H1 (cell line): Measurements from ENCODE around the gene SKP1. TPM values are rescaled to one million over a fixed set of nuclear protein-coding genes. Genes with fewer than 3 reads are reported as not detected.

Experiments used
- CTCF ChIA-PET: fragments of 300-600 bp; sonication (Branson Sonifier 250); formaldehyde crosslinking; loops from one replicate; lab custom pipeline; 2021; ENCODE audit not compliant: partially characterized antibody; lab: Charles Lee
- POLR2A ChIA-PET: fragments of 300-600 bp; sonication (Branson Sonifier 250); formaldehyde crosslinking; loops from one replicate; lab custom pipeline; 2021; ENCODE audit warnings: inconsistent platforms; ENCODE audit not compliant: partially characterized antibody; lab: Charles Lee
- DNase-seq, 2 experiments: peaks; one replicate each; pipeline versions ENCODE4 v3.0.0 to v3.0.0-alpha.2; 2010 to 2022; ENCODE audit warnings: low spot score in 2 of 2, low read depth in 1 of 2, mixed read lengths in 1 of 2
- FAIRE-seq: peaks from 2 replicates; lab custom pipeline; 2011; peaks lifted over from hg19 to GRCh38; lab: Jason Lieb, UNC
- H2AFZ ChIP-seq: 2 replicates; pipeline ENCODE4 v1.8.1; 2012; ENCODE audit warnings: low read length, inconsistent platforms
- H2AK5ac ChIP-seq: 2 replicates; pipeline ENCODE4 v1.6.1; 2013; ENCODE audit warnings: low read depth, low read length
- H2BK120ac ChIP-seq: replicated peaks from 2 replicates; pipeline ENCODE3; 2013; ENCODE audit warnings: low read depth, low read length, inconsistent platforms
- H2BK12ac ChIP-seq: 2 replicates; pipeline ENCODE4 v1.6.1; 2013; ENCODE audit warnings: low read depth, low read length
- H2BK15ac ChIP-seq: 2 replicates; pipeline ENCODE4 v1.6.1; 2013; ENCODE audit warnings: low read length
- H2BK20ac ChIP-seq: 2 replicates; pipeline ENCODE4 v1.6.1; 2013; ENCODE audit warnings: low read length
- H2BK5ac ChIP-seq: 2 replicates; pipeline ENCODE4 v1.6.1; 2013; ENCODE audit warnings: low read depth, low read length
- H3K14ac ChIP-seq: 2 replicates; pipeline ENCODE4 v1.6.1; 2013; ENCODE audit warnings: inconsistent platforms; ENCODE audit not compliant: insufficient read length
- H3K18ac ChIP-seq: 2 replicates; pipeline ENCODE4 v1.6.1; 2013; ENCODE audit warnings: low read length; ENCODE audit errors: extremely low read depth
- H3K23ac ChIP-seq: 2 replicates; pipeline ENCODE4 v1.6.1; 2013; ENCODE audit warnings: inconsistent platforms; ENCODE audit not compliant: insufficient read length
- H3K23me2 ChIP-seq: 2 replicates; pipeline ENCODE4 v1.6.1; 2013; ENCODE audit warnings: low read depth, low read length
- H3K27ac ChIP-seq: 2 replicates; pipeline ENCODE4 v1.6.1; 2011; ENCODE audit warnings: low read depth, low read length, inconsistent platforms
- H3K27me3 ChIP-seq, 4 experiments: replicated peaks in 1 of 4; 1 replicate in 1 of 4; 2 replicates in 3 of 4; pipeline versions ENCODE4 v1.6.1 to v1.8.1; 2011 to 2013; ENCODE audit warnings: low read length in 3 of 4, mild to moderate bottlenecking in 3 of 4, inconsistent platforms in 2 of 4, mixed read lengths in 2 of 4, moderate library complexity in 1 of 4; ENCODE audit not compliant: control insufficient read depth in 3 of 4, insufficient read depth in 3 of 4; ENCODE audit errors: extremely low read depth in 1 of 4
- H3K36me3 ChIP-seq, 4 experiments: 2 replicates each; pipeline versions ENCODE4 v1.6.1 to v1.8.1; 2011 to 2013; ENCODE audit warnings: mild to moderate bottlenecking in 4 of 4, low read length in 3 of 4, moderate library complexity in 2 of 4, control low read depth in 1 of 4, inconsistent platforms in 1 of 4; ENCODE audit not compliant: insufficient read depth in 4 of 4, control insufficient read depth in 2 of 4
- H3K4ac ChIP-seq: replicated peaks from 2 replicates; pipeline ENCODE3; 2013; ENCODE audit warnings: low read length, low read depth, mixed read lengths, inconsistent platforms; ENCODE audit not compliant: insufficient read length
- H3K4me1 ChIP-seq, 4 experiments: replicated peaks in 1 of 4; 1 replicate in 1 of 4; 2 replicates in 3 of 4; pipeline versions ENCODE4 v1.6.1 to v1.8.1; 2011 to 2013; ENCODE audit warnings: low read length in 3 of 4, inconsistent platforms in 2 of 4, mixed read lengths in 1 of 4; ENCODE audit not compliant: insufficient read depth in 4 of 4, control insufficient read depth in 3 of 4
- H3K4me2 ChIP-seq, 2 experiments: 2 replicates each; pipeline versions ENCODE4 v1.6.1 to v1.8.1; 2011 to 2013; ENCODE audit warnings: low read depth in 2 of 2, low read length in 2 of 2, control low read depth in 1 of 2, inconsistent platforms in 1 of 2, mild to moderate bottlenecking in 1 of 2; ENCODE audit not compliant: insufficient read depth in 1 of 2
- H3K4me3 ChIP-seq, 4 experiments: fragments of 200-600, 300-600 bp in 1 of 4; sonication (generic), shearing (Covaris generic), sonication (Bioruptor Twin) in 1 of 4; 2 replicates each; pipeline versions ENCODE4 v1.5.1 to v1.8.1; 2011 to 2016; ENCODE audit warnings: low read length in 4 of 4, low read depth in 3 of 4, control low read depth in 2 of 4, inconsistent platforms in 2 of 4, mild to moderate bottlenecking in 2 of 4, mixed read lengths in 1 of 4, moderate library complexity in 1 of 4; ENCODE audit not compliant: insufficient read depth in 2 of 4; ENCODE audit errors: extremely low read depth in 1 of 4
- H3K56ac ChIP-seq: replicated peaks from 2 replicates; pipeline ENCODE3; 2013; ENCODE audit warnings: low read depth, mild to moderate bottlenecking, mixed read lengths, low read length, inconsistent platforms; ENCODE audit not compliant: insufficient read length
- H3K79me1 ChIP-seq: 2 replicates; pipeline ENCODE4 v1.6.1; 2013; ENCODE audit warnings: low read depth, low read length, control low read depth
- H3K79me2 ChIP-seq, 2 experiments: 2 replicates each; pipeline versions ENCODE4 v1.6.1 to v1.8.1; 2012 to 2013; ENCODE audit warnings: low read length in 2 of 2, mild to moderate bottlenecking in 2 of 2, inconsistent platforms in 1 of 2; ENCODE audit not compliant: insufficient read depth in 2 of 2, control insufficient read depth in 1 of 2
- H3K9ac ChIP-seq, 4 experiments: replicated peaks in 1 of 4; 1 replicate in 1 of 4; 2 replicates in 3 of 4; pipeline versions ENCODE4 v1.6.1 to v1.8.1; 2011 to 2013; ENCODE audit warnings: low read depth in 3 of 4, low read length in 3 of 4, control low read depth in 2 of 4, mild to moderate bottlenecking in 2 of 4, moderate library complexity in 2 of 4, inconsistent platforms in 1 of 4; ENCODE audit errors: extremely low read depth in 1 of 4
- H3K9me3 ChIP-seq, 2 experiments: 2 replicates each; pipeline versions ENCODE4 v1.6.1 to v1.8.1; 2012 to 2013; ENCODE audit warnings: mild to moderate bottlenecking in 2 of 2, moderate library complexity in 2 of 2, control low read depth in 1 of 2, inconsistent platforms in 1 of 2, low read depth in 1 of 2, low read length in 1 of 2, mixed read lengths in 1 of 2; ENCODE audit not compliant: insufficient read depth in 2 of 2
- H4K20me1 ChIP-seq, 2 experiments: replicated peaks in 1 of 2; 2 replicates each; pipeline versions ENCODE3 to v1.8.1; 2011 to 2013; ENCODE audit warnings: inconsistent platforms in 2 of 2, low read length in 2 of 2, mild to moderate bottlenecking in 1 of 2; ENCODE audit not compliant: insufficient read depth in 2 of 2, control insufficient read depth in 1 of 2
- H4K5ac ChIP-seq: 2 replicates; pipeline ENCODE4 v1.6.1; 2013; ENCODE audit warnings: low read length, low read depth, mixed read lengths, inconsistent platforms; ENCODE audit not compliant: insufficient read length
- H4K8ac ChIP-seq: 2 replicates; pipeline ENCODE4 v1.8.0; 2013; ENCODE audit warnings: mild to moderate bottlenecking, moderate library complexity, low read length, inconsistent platforms; ENCODE audit not compliant: insufficient read depth; ENCODE audit errors: extremely low read depth
- H4K91ac ChIP-seq: replicated peaks from 2 replicates; pipeline ENCODE3; 2013; ENCODE audit warnings: low read length, mixed read lengths, inconsistent platforms; ENCODE audit not compliant: insufficient read length
- GABPA ChIP-seq: IDR thresholded peaks from 2 replicates; pipeline ENCODE4 v1.6.1; 2011; ENCODE audit warnings: mild to moderate bottlenecking, low read length, moderate library complexity, borderline replicate concordance; ENCODE audit not compliant: insufficient read depth
- WGBS, 2 experiments: shearing (Covaris generic) in 1 of 2; methylation state at CpG; one replicate each; pipeline versions ENCODE4 v1.1.6 to v1.1.7; 2013 to 2015; ENCODE audit warnings: low lambda C conversion rate in 2 of 2, mixed read lengths in 2 of 2, inconsistent platforms in 1 of 2, low coverage in 1 of 2, missing lambda C conversion rate in 1 of 2; ENCODE audit not compliant: insufficient replicate concordance in 2 of 2, insufficient coverage in 1 of 2, insufficient read length in 1 of 2; ENCODE audit errors: extremely low coverage in 1 of 2, missing lambda C conversion rate in 1 of 2; 5-methylcytosine and 5-hydroxymethylcytosine counted together
- polyA plus RNA-seq, 7 experiments: library from polyadenylated mRNA; depleted of rRNA in 3 of 7; stranded (reverse) in 5 of 7; unstranded in 2 of 7; fragments of >200 nt in 5 of 7; fragments of 200-250 nt in 2 of 7; gene quantifications; 1 replicate in 5 of 7; 2 replicates in 1 of 7; 4 replicates in 1 of 7; pipeline versions ENCODE4 v1.2.1 to v1.2.3, GENCODE V29; 2011 to 2013; ENCODE audit warnings: missing spikeins in 2 of 7, mixed read lengths in 2 of 7
- total RNA-seq: library from RNA; stranded (reverse); fragmentation: NEBNext Ultra II Directional; extraction: Animal tissue kit (Norgen Biotek cat#: 25700); gene quantifications from 2 replicates; pipeline ENCODE4 v1.2.1, GENCODE V29; 2021

SKP1 gene
- total and polyA plus RNA-seq, 2 of the 8 experiments (the other 6 are each of a cell fraction or from before 2014, with no cell fraction given), result 163 to 332 TPM

DNA sequence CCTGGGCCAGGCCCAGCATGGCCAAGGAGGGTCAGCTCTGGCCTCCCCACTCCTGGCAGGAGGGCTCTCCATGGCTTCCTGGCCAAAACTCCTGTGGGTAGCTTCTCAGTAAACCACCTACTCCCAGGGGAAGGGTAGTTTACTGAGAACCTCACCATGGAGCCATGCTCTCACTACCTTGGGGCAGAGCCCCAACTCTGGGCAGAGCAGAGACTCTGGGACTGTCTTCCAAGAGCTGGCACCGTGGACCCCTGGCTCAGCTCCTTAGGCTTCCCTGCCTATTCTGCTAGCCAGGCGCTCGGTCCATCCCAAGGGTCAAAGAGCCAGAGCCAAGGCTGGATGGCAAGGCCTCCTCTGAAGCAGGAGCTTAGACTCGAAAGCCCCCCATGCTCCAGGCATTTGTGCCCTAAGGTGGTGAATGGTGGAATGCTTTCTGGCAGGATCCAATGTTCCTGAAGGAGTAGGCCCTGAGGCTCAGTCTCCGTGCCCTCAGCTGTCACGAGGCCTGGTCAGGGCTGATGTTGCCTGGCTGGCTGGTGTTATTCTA, 42.7 kb downstream of the SKP1 start:
- POLR2A ChIA-PET, result interaction anchor here (0.6 to 1.5 kb wide), 5 partner anchors 9 to 99 kb away, joined by 3 to 5 read pairs (median 4); partner anchors contain the start of gene SKP1
- Histone ChIP-seq H4K5ac (no peak overlapping the region), H3K4me1 (peaks cover 0 to 5% (median 2%) of the 10 kb centered on the region in 4 experiments; a peak in 3 of 7 replicates), H3K79me1 (peaks cover 8% of the 10 kb centered on the region), H3K9me3 (no peaks in the 10 kb centered on the region), H3K79me2 (no peaks in the 10 kb centered on the region; a peak in 1 of 4 replicates), H3K4me2 (no peak overlapping the region), H3K36me3 (peaks cover 0 to 6% (median under 1%) of the 10 kb centered on the region in 4 experiments; a peak in 2 of 8 replicates), H2BK15ac (no peak overlapping the region), H3K18ac (no peak overlapping the region), H4K91ac (no peak overlapping the region), H2AFZ (no peak overlapping the region), H3K23ac (no peak overlapping the region), H4K20me1 (peaks cover 12 to 44% of the 10 kb centered on the region in 2 experiments), H3K14ac (no peak overlapping the region), H3K27me3 (no peaks in the 10 kb centered on the region), H2BK5ac (no peak overlapping the region), H2BK12ac (no peak overlapping the region), H3K4ac (no peak overlapping the region), H4K8ac (no peak overlapping the region), H2AK5ac (no peak overlapping the region), H2BK20ac (no peak overlapping the region), H3K23me2 (no peaks in the 10 kb centered on the region), H3K4me3 (no peak overlapping the region), H3K9ac (no peak overlapping the region), H3K56ac (no peak overlapping the region), H3K27ac (no peak overlapping the region), H2BK120ac (no peak overlapping the region)
- TF ChIP-seq GABPA, result no peak
- DNase-seq (no peak), FAIRE-seq (no peak)
- CTCF ChIA-PET, result interaction anchor here (2.0 to 24.3 kb wide), 3 partner anchors 10 to 87 kb away, joined by 7 to 629 read pairs (median 270); no protein-coding TSS in a partner anchor
- 92% methylated on average over 6 of the region's 6 CpGs; no CpG with 5 or more reads in 1 of the 2 experiments for WGBS, 2 experiments
